ENCODE results near the gene ADCY1.
"Not testable (repeated sequence)": the region's sequence is repeated elsewhere in the genome, so short reads cannot be mapped to it uniquely, and the experiment has no call there.

Gene ADCY1

DNA sequence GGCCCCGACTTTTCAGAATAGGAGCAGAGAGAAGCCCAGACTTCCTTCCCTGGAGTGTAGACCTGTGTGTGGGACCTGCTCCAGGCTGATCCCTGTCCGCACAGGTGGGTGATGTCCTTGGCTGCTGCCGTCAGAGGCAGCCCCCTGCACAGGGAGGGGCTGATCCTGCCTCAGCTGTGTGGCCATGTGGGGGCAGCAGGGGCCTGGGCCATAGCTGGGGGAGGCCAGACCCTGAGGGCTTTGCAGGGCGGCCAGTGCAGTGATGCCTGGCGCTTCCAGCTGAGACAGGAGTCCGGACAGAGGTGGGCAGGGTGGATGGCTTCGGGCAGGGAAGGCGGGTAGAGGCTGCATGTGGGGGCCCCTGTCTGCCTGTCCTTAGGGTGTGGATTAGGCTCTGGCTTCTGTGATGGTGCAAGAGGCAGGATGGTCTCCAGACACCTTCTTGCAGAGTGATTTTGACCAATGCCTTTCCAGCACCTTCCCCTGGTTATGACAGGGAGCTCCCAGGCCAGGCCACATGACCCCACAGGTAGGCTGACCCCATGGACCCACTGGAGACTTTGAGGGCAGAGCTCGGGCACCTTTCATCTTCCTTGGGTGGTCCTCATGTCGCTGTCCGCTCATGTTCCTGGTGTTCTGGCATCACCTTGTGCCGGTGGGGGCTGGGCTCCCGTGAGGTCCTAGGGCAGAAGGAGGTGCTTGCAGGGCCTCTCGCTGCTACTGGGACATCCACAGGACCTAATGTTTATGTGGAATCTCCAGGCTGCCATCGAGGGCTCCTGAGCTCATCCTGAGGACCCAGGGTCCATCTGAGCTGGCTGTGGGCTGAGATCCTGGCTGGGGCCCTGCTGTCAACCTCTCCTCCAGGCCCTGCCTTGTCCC, 141.5 kb downstream of the ADCY1 start:
- no peak for DNase-seq

DNA sequence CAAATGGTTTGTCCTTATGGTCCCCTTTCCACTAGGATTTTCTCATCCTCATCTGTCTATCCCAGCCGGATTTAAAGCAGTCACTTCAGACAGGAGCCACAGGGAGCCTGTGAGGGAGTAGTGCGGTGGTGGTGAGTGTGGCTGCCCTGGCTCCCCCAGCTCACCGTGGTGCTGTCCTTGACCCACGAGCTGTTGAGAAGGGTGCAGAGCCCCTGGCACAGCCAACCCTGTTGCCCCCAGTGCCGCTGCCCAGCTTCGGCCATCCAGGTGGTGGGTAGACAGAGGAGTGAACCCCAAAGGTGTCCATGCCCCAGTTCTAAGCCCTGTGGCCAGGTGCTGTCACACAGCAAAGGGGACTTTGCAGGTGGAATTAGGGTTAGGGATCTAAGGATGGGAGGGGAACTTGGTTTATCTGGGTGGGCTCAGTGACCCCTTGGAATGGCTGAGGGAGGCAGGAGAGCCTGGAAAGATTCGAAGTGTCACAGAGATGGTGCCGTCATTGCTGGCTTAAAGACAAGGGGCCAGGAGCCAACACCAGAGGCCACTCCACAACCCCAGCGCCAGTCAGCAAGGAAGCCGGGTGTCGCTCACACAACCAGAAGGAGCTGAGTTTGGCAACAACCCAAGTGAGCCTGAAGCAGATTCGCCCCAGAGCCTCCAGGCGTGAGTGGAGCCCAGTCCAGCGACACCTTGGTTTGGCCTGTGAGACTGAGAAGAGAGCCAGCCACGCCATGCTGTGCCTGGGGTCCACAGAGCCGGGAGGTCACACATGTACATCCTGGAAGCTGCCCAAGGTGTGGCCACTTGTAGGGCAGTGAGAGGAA, 142.4 kb downstream of the ADCY1 start:
- no peak for DNase-seq

- no peak for DNase-seq
Measured at GRCh38 chr7:45717537-45718235, 143.5 kb downstream of the ADCY1 start.

DNA sequence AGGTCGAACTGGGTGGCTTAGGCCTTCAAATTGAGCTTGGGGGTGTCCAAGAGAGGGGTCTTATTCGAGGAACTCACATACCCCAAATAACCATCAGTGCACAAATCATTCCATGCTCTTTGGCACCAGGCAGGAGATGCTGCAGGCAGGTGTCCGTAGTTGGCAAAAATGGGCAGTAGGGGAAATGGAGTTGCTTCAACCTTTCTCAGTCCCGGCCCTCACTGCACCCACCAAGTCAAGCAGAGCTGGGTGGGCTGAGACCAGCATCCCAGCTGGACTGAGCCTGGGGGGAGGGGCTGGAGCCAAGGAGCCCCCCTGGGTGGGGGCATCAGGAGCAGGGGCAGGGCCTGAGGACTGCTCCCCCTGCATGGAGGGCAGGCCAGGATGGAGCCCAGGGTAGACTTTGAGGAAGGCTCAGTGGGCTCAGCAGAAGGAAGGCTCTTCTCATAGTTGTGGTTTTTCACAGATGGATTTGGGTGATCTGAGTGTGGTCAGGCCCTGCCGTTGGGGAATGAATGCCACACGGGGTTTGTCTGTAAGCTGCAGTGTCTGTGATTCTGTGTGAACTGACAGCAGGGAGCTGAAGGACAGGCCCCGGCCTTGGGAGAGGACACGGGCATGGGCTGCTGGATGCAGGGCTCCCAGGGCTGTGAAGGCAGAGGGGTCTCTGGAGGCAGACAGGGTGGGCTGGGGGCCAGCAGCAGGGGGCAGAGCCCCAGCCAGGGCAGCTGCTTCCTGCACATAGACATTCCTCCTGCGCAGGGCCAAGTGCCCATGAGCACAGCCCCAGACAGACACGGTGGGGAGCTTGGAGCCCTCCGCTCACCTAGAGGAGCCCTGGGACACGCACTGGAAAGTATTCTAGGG, 144.5 kb downstream of the ADCY1 start:
- no peak for DNase-seq

DNA sequence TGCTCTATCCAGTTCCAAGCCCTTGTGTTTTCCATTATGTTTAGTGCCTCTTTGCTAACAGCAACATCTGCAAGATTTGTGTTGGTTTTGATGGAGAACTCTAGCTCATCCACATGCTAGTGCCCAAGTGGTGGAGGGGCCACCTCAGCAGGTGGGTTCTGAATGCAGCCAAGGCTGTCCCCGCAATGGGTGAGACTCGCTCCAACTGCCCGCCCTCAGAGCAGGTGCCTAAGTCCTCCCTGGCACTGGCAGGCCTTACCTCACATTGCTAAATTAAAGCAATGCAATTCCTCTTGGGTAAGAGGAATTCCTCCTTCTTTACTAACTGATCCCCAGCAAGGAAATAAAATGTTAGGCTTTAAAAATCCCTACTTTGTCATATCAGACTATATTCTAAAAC, 146.8 kb downstream of the ADCY1 start:
- DNase-seq = no peak

- no peak for DNase-seq
Measured at GRCh38 chr7:45721686-45722598, 147.8 kb downstream of the ADCY1 start.

- not testable (repeated sequence) for DNase-seq
Measured at GRCh38 chr7:45725231-45725630, 151.1 kb downstream of the ADCY1 start.

GRCh38 chr7:45726883-45727282, 152.7 kb downstream of the ADCY1 start:
- DNase-seq = no peak

- DNase-seq = not testable (repeated sequence)
Measured at GRCh38 chr7:45731692-45732443, 157.7 kb downstream of the ADCY1 start.

GRCh38 chr7:45738920-45739319, 164.8 kb downstream of the ADCY1 start:
- DNase-seq = not testable (repeated sequence)

DNA sequence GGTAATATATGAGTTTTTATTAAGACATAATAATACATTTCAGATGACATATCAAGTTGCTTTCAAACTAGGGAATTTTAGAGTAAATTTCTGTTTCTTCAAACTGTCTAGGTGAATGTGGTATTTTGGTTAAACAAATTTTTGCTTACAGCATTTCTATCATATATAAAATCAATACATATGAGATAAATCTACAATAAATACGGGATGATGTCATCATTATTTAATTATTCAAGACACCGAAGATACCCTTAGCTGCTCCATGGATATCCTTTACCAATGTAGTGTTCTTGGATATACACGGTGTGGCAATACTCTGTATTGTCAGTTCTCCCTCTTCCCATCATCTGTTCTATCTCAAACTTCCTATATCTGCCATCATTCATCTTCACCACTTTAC, 166.4 kb downstream of the ADCY1 start:
- DNase-seq = not testable (repeated sequence)

GRCh38 chr7:45748976-45749375, 174.8 kb downstream of the ADCY1 start:
- not testable (repeated sequence) for DNase-seq

DNA sequence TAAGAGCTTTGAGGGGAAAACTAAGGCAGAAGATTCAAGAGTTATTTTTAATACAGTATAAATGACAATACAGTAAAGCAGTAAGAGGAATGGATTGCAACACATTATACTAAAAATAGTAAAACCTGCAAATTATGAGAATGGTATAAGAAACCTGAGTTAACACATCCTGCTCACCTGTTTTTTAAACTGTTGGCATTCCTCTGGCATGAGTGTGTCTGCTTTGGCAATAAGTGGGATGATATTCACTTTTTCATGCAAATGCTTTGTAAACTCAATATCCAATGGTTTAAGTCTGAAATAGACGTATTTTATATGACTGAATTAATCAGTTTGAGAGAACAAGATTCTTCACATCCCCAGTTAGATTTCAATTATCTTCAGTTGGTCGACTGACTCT, 177.2 kb downstream of the ADCY1 start:
- DNase-seq = not testable (repeated sequence)

GRCh38 chr7:45756333-45756732, 182.2 kb downstream of the ADCY1 start:
- DNase-seq = not testable (repeated sequence)

DNA sequence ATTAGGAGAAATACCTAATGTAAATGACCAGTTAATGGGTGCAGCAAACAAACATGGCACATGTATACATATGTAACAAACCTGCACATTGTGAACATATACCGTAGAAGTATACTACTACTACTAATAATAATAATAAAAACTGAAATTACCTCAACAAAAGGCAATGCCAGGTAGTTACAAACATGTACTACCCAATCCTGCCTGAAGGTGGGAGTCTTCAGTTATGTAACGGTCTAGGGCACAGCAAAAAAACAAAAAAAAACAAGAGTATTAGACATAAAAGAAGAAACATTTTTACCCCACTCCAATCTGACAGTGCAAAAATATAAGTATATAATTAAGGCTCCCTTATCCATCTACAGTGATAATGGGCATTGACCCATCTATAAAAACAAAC, 182.6 kb downstream of the ADCY1 start:
- not testable (repeated sequence) for DNase-seq

- DNase-seq = not testable (repeated sequence)
Measured at GRCh38 chr7:45759464-45759863, 185.3 kb downstream of the ADCY1 start.

DNA sequence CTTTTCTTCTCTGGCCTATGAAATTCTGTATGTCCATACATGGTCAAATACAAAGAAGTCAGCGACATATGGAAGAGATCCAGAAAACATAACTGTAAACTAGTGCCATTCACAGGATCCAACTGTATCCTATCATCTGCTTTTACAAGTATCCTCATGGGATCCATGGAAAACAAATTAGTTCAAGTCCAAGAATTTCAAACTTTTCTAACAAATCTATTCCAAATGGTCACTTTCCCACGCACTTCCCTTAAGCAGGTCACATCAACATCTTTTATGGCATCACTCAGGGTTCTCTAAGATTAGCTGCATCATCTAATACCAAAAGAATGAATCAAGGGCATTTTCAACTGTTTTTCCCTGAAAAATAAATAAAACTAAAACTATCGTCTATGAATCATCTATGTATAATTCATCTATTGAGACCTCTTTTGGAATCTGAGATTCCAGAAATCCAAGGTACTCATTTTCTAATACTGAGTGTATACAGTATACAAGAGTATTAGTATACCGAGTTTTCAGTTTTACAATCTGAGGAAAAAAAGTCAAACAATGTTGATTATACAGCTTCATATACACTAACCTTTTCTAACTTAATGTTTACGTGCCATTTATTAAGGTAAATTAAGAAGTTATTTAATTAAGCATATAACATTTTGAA, 187.5 kb downstream of the ADCY1 start:
- DNase-seq = not testable (repeated sequence)

DNA sequence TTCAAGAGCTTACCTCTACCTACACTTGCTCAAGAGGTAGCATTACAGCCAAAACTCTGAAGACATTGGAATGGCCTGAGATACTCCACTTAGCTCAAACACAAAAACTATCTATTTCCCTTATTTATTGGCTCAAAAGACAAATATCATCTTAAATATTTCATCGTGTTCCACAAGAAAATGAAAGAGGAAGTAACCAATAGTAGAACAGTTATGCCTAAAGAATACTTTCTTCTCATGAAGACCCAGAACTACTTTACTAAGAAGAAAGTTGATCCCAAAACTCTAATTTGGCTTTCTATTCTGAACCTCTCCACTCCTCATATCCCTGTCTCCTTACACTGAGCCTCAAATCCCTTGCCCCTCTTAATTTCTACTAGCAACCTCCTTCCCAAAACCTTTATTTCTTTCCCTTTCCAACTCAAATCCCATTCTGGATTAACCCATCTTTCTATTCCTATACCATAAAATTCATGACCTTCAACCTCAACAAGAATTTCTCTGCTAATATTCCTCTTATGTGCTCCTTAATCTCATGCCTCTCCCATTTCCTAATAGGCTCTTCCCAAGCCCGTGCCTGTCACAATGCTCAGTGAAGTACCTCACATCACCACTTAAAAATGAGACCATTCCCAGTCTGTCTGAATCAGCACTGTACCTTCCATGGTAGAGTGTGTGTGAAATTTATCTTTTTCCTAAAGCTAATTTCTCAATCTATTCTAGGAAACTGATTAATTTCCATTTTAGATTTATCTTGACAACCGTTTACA, 188.2 kb downstream of the ADCY1 start:
- DNase-seq = not testable (repeated sequence)

All from activated CD8-positive, alpha-beta memory T cell treated with anti-CD3 and anti-CD28 coated beads, Interleukin-2, amount 50 U/mL, for 48 hours (primary cell).